Neuronal stem cell (in vitro differentiated cells): ENCODE results near the gene CD151.

ENCODE experiments used
- DNase-seq: peaks from one replicate; pipeline ENCODE4 v3.0.0-alpha.2; 2013; ENCODE audit warnings: low spot score
- H2AFZ ChIP-seq: one replicate; pipeline ENCODE4 v1.6.1; 2013; ENCODE audit warnings: mild to moderate bottlenecking, low read length, inconsistent platforms
- H2AK5ac ChIP-seq: 2 replicates; pipeline ENCODE4 v1.6.1; 2013; ENCODE audit warnings: low read depth, mild to moderate bottlenecking, inconsistent platforms, low read length, moderate library complexity, mixed read lengths
- H2BK120ac ChIP-seq: 2 replicates; pipeline ENCODE4 v1.6.1; 2013; ENCODE audit warnings: low read depth, mild to moderate bottlenecking, inconsistent platforms, low read length, moderate library complexity, mixed read lengths
- H2BK12ac ChIP-seq: one replicate; pipeline ENCODE4 v1.6.1; 2013; ENCODE audit warnings: low read length, inconsistent platforms
- H2BK15ac ChIP-seq: 2 replicates; pipeline ENCODE4 v1.6.1; 2013; ENCODE audit warnings: mild to moderate bottlenecking, low read length, inconsistent platforms, mixed read lengths
- H2BK5ac ChIP-seq: one replicate; pipeline ENCODE4 v1.6.1; 2013; ENCODE audit warnings: inconsistent platforms, mild to moderate bottlenecking, low read length, moderate library complexity
- H3K14ac ChIP-seq: one replicate; pipeline ENCODE4 v1.6.1; 2013; ENCODE audit warnings: low read length, inconsistent platforms
- H3K18ac ChIP-seq: 2 replicates; pipeline ENCODE4 v1.6.1; 2013; ENCODE audit warnings: low read length, inconsistent platforms
- H3K23ac ChIP-seq: 2 replicates; pipeline ENCODE4 v1.6.1; 2013; ENCODE audit warnings: low read depth, mild to moderate bottlenecking, mixed read lengths, low read length, inconsistent platforms; ENCODE audit not compliant: poor library complexity
- H3K27ac ChIP-seq: replicated peaks from 3 replicates; pipeline ENCODE4 v1.5.1; 2013; ENCODE audit warnings: low read length, inconsistent platforms
- H3K27me3 ChIP-seq, 3 experiments: 2 replicates each; pipeline ENCODE4 v1.6.1; 2013; ENCODE audit warnings: low read length in 3 of 3, mild to moderate bottlenecking in 2 of 3, inconsistent platforms in 1 of 3, low read depth in 1 of 3, mixed read lengths in 1 of 3, moderate library complexity in 1 of 3; ENCODE audit not compliant: control insufficient read depth in 3 of 3, insufficient read depth in 3 of 3
- H3K36me3 ChIP-seq, 2 donors: replicated peaks in 1 of 2; 2 replicates each; pipeline ENCODE4 v1.6.1; 2013; ENCODE audit warnings: low read length in 2 of 2; ENCODE audit not compliant: control insufficient read depth in 2 of 2, insufficient read depth in 2 of 2
- H3K4ac ChIP-seq: 2 replicates; pipeline ENCODE4 v1.6.1; 2013; ENCODE audit warnings: inconsistent platforms, mild to moderate bottlenecking, low read length, moderate library complexity
- H3K4me1 ChIP-seq, 2 donors: 1 replicate in 1 of 2; 2 replicates in 1 of 2; pipeline ENCODE4 v1.6.1; 2013; ENCODE audit warnings: low read length in 2 of 2, low read depth in 1 of 2; ENCODE audit not compliant: control insufficient read depth in 2 of 2, insufficient read depth in 1 of 2
- H3K4me2 ChIP-seq: one replicate; pipeline ENCODE4 v1.6.1; 2013; ENCODE audit warnings: mild to moderate bottlenecking, low read length, inconsistent platforms; ENCODE audit not compliant: insufficient read depth, poor library complexity, severe bottlenecking
- H3K4me3 ChIP-seq, 2 donors: 2 replicates each; pipeline ENCODE4 v1.5.1; 2013; ENCODE audit warnings: low read length in 2 of 2, mild to moderate bottlenecking in 2 of 2, inconsistent platforms in 1 of 2, moderate library complexity in 1 of 2
- H3K79me1 ChIP-seq: one replicate; pipeline ENCODE4 v1.6.1; 2013; ENCODE audit warnings: low read depth, mild to moderate bottlenecking, inconsistent platforms, low read length, moderate library complexity
- H3K9ac ChIP-seq: one replicate; pipeline ENCODE4 v1.6.1; 2013; ENCODE audit warnings: mild to moderate bottlenecking, low read depth, low read length, inconsistent platforms; ENCODE audit not compliant: poor library complexity
- H3K9me3 ChIP-seq, 2 donors: replicated peaks in 1 of 2; 2 replicates each; pipeline versions ENCODE3 to v1.6.1; 2013; ENCODE audit warnings: low read length in 2 of 2, mild to moderate bottlenecking in 2 of 2, inconsistent platforms in 1 of 2, low read depth in 1 of 2, mixed read lengths in 1 of 2, moderate library complexity in 1 of 2; ENCODE audit not compliant: control insufficient read depth in 2 of 2, insufficient read depth in 1 of 2
- H4K8ac ChIP-seq: one replicate; pipeline ENCODE4 v1.6.1; 2013; ENCODE audit warnings: low read depth, mild to moderate bottlenecking, inconsistent platforms, low read length, moderate library complexity
- H4K91ac ChIP-seq: one replicate; pipeline ENCODE4 v1.6.1; 2013; ENCODE audit warnings: low read length, low read depth, mild to moderate bottlenecking, inconsistent platforms; ENCODE audit not compliant: poor library complexity
- WGBS, 2 donors: extraction: QIAGEN DNeasy Blood & Tissue Kit; methylation state at CpG; one replicate each; pipeline ENCODE4 v1.1.7; 2013; ENCODE audit warnings: missing lambda C conversion rate in 2 of 2, mixed read lengths in 1 of 2; ENCODE audit not compliant: insufficient read length in 2 of 2, insufficient replicate concordance in 1 of 2; ENCODE audit errors: extremely low coverage in 2 of 2; 5-methylcytosine and 5-hydroxymethylcytosine counted together

Gene CD151

DNA sequence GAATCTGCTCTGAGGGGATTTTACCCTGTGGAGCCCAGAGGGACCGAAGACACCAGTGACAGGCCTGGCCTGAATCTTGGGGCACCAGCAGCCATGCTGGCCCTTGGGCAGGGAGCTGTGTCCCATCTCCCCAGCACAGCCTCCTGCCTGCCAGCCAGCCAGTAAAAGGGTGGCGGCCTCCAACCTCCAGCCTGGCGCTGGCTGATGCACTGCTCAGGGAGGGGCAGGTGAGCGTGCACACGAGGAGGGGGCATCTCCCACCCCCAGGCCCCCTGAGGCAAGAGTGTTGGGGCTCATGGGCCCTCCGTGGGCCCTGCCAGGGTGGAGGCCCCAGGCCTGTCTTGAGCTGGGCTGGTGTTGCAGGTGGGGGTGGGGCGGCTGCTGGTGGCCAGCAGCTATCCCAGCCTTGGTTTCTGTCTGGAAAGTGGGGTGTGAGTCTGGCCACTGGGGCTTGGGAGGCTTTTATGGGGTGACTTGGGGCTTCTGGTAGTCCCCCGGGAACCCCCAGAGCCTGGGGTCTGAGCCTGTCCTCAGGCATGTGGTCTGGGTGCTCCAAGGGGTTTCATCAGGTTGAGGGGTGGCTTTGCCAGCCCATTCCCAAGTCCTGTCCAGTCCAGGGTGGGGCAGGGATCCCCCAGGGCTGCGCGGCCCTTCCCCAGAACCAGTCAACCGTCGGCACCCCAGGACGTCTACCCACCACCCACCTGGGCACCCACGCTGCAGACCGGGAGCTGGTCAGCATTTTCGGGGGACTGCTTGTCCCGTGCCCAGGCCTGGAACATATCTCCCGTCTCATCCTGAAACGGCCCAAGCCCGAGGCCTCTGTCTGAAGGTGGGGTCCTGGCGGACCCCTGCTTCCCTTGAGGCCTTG lies 27.7 kb downstream of the CD151 start:
- H3K4me3 ChIP-seq: no peak overlapping the region
- peaks cover 0 to 24% of the 10 kb centered on the region in 2 donors for H3K36me3 ChIP-seq
- H3K4me1 ChIP-seq: peaks cover 8 to 24% of the 10 kb centered on the region in 2 donors
- no peak overlapping the region for H2AFZ ChIP-seq
- no peak overlapping the region for H4K91ac ChIP-seq
- H3K23ac ChIP-seq: no peak overlapping the region
- H2BK5ac ChIP-seq: no peak overlapping the region
- H3K9ac ChIP-seq: peak overlapping the region; percentile 70
- WGBS, 2 donors: no CpG with 5 or more reads among the region's 21 CpGs
- no peak overlapping the region for H2BK120ac ChIP-seq
- no peak overlapping the region for H3K4ac ChIP-seq
- no peak overlapping the region for H4K8ac ChIP-seq
- H3K27me3 ChIP-seq: no peaks in the 10 kb centered on the region
- peak overlapping the region; percentile 57 for H3K18ac ChIP-seq
- no peak overlapping the region for H2BK15ac ChIP-seq
- H2BK12ac ChIP-seq: no peak overlapping the region
- H3K79me1 ChIP-seq: peaks cover 18% of the 10 kb centered on the region
- H3K27ac ChIP-seq: no peak overlapping the region
- H3K14ac ChIP-seq: peak overlapping the region; percentile 17
- no peak for DNase-seq
- H2AK5ac ChIP-seq: peak overlapping the region; percentile 74
- no peak overlapping the region for H3K4me2 ChIP-seq
- H3K9me3 ChIP-seq: no peaks in the 10 kb centered on the region

DNA sequence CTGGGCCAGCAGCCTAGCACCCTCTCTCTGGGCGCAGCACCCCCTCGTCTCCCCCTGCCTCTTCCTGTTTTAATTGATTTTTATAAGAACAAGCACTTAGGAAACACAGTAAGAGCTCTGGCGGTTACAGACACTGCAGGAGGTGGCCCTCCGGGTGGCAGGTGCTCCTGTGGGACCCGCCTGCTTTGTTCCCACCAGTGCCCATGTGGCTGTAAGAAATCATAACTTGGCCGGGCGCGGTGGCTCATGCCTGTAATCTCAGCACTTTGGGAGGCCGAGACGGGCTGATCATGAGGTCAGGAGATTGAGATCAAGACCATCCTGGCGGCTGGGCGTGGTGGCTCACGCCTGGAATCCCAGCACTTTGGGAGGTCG lies 28.3 kb downstream of the CD151 start:
- Histone ChIP-seq H2AK5ac (no peak overlapping the region), H3K4me2 (no peak overlapping the region), H3K4me1 (peaks cover 7 to 21% of the 10 kb centered on the region in 2 donors), H4K8ac (no peak overlapping the region), H2BK12ac (no peak overlapping the region), H2BK15ac (no peak overlapping the region), H3K9ac (no peak overlapping the region), H3K14ac (no peak overlapping the region), H4K91ac (no peak overlapping the region), H3K9me3 (no peaks in the 10 kb centered on the region), H3K23ac (no peak overlapping the region), H3K36me3 (peaks cover 0 to 29% of the 10 kb centered on the region in 2 donors), H2AFZ (no peak overlapping the region), H3K4me3 (no peak overlapping the region), H3K79me1 (peaks cover 16% of the 10 kb centered on the region), H2BK5ac (no peak overlapping the region), H3K27me3 (no peaks in the 10 kb centered on the region), H3K27ac (no peak overlapping the region), H3K4ac (no peak overlapping the region), H2BK120ac (no peak overlapping the region), H3K18ac (no peak overlapping the region)
- no CpG with 5 or more reads among the region's 14 CpGs for WGBS, 2 donors
- no peak for DNase-seq

DNA sequence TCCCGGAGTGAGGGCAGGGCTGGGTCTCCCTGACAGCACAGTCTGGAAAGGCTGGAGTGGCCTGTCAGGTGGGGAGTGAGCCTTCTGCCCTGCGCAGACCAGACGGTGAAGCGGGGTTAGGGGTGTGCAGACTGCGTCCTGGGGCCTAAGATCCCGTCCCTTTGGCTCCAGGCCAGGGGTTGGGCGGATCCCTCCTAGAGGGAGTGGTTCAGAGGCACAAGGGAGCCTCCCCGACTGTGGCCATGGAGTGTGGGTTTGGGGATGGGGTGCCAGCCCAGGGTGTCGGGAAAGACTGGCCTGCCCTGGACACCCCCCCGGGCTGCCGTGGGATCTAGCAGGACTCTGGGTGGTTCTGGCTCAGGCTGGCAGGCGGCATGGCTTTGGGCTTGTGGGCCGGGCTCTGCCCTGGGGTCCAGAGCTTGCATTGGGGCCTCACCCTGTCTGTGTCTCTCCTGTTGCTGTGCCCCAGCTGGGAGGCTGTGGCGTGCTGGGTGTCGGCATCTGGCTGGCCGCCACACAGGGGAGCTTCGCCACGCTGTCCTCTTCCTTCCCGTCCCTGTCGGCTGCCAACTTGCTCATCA lies 29.4 kb downstream of the CD151 start:
- no peak overlapping the region for H4K91ac ChIP-seq
- no peak overlapping the region for H2BK5ac ChIP-seq
- no peak overlapping the region for H3K27ac ChIP-seq
- peak overlapping the region; percentile 67 for H3K23ac ChIP-seq
- H2BK15ac ChIP-seq: peak overlapping the region; percentile 6
- peaks cover 12% of the 10 kb centered on the region for H3K79me1 ChIP-seq
- H3K9me3 ChIP-seq: no peaks in the 10 kb centered on the region
- no peaks in the 10 kb centered on the region for H3K27me3 ChIP-seq
- peak overlapping the region; percentile 38 for H3K9ac ChIP-seq
- H3K4me1 ChIP-seq: peaks cover 7 to 15% of the 10 kb centered on the region in 2 donors
- H2AK5ac ChIP-seq: peak overlapping the region; percentile 81
- H3K4me3 ChIP-seq: peak overlapping the region in 1 of 2 donors; percentile 38
- no peak overlapping the region for H2BK12ac ChIP-seq
- H3K18ac ChIP-seq: peak overlapping the region; percentile 85
- no CpG with 5 or more reads among the region's 20 CpGs for WGBS, 2 donors
- no peak overlapping the region for H2BK120ac ChIP-seq
- no peak overlapping the region for H2AFZ ChIP-seq
- no peak for DNase-seq
- H3K36me3 ChIP-seq: peaks cover 0 to 33% of the 10 kb centered on the region in 2 donors
- H3K4ac ChIP-seq: no peak overlapping the region
- no peak overlapping the region for H4K8ac ChIP-seq
- no peak overlapping the region for H3K4me2 ChIP-seq
- H3K14ac ChIP-seq: peak overlapping the region; percentile 90

DNA sequence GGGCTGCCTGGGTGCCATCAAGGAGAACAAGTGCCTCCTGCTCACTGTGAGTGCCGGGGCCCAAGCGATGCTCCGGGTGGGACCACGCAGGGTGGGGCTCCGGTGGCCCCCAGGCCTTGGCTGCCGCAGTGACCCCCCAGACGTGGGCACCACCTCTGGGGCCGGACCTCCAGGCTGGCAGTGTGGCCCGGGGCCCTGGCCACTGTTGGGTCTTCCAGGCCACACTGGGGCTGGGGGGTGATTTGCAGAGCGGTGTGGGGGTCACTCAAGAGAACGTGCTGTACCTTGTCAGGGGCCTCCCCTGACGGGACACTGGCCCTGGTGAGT lies 29.9 kb downstream of the CD151 start:
- no peak overlapping the region for H3K4me3 ChIP-seq
- no CpG with 5 or more reads among the region's 12 CpGs for WGBS, 2 donors
- H3K27ac ChIP-seq: no peak overlapping the region
- no peak overlapping the region for H3K4me2 ChIP-seq
- no peaks in the 10 kb centered on the region for H3K9me3 ChIP-seq
- H2AK5ac ChIP-seq: peak overlapping the region; percentile 98
- no peak overlapping the region for H2BK120ac ChIP-seq
- H3K36me3 ChIP-seq: peaks cover 0 to 33% of the 10 kb centered on the region in 2 donors
- no peak overlapping the region for H4K91ac ChIP-seq
- no peak for DNase-seq
- H2BK12ac ChIP-seq: peak overlapping the region; percentile 84
- H2BK5ac ChIP-seq: no peak overlapping the region
- peak overlapping the region; percentile 89 for H3K14ac ChIP-seq
- H3K9ac ChIP-seq: peak overlapping the region; percentile 38
- peaks cover 12% of the 10 kb centered on the region for H3K79me1 ChIP-seq
- no peak overlapping the region for H2AFZ ChIP-seq
- H3K27me3 ChIP-seq: no peaks in the 10 kb centered on the region
- no peak overlapping the region for H4K8ac ChIP-seq
- peak overlapping the region; percentile 6 for H2BK15ac ChIP-seq
- peak overlapping the region; percentile 94 for H3K18ac ChIP-seq
- peak overlapping the region; percentile 53 for H3K4ac ChIP-seq
- peaks cover 7 to 14% of the 10 kb centered on the region in 2 donors for H3K4me1 ChIP-seq
- H3K23ac ChIP-seq: peak overlapping the region; percentile 67
